PC-9 (cell line): ENCODE data around the gene AKIP1. TPM values are rescaled to one million over a fixed set of nuclear protein-coding genes. Genes with fewer than 3 reads are reported as not detected.
"Not testable (repeated sequence)": the region's sequence is repeated elsewhere in the genome, so short reads cannot be mapped to it uniquely, and the experiment has no call there.

ENCODE experiments used
- BruUV-seq: library from RNA; stranded (reverse); fragments of 400-500 nt; replicated peaks from 2 replicates; lab custom pipeline; 2021; lab: Mats Ljungman, UMichigan
- CTCF ChIA-PET: fragments of 300-600 bp; sonication (Branson Sonifier 250); formaldehyde crosslinking; loops from one replicate; lab custom pipeline; 2022; ENCODE audit warnings: antibody characterized with exemption; lab: Charles Lee
- POLR2A ChIA-PET: fragments of 300-600 bp; sonication (Branson Sonifier 250); formaldehyde crosslinking; loops from one replicate; lab custom pipeline; 2022; ENCODE audit warnings: antibody characterized with exemption; ENCODE audit not compliant: unreplicated experiment; lab: Charles Lee
- DNase-seq, 2 experiments: peaks; one replicate each; pipeline versions ENCODE4 v3.0.0 to v3.0.0-alpha.2; 2015 to 2022; ENCODE audit warnings: mixed read lengths in 1 of 2
- H2AFZ ChIP-seq: fragments of 200-600 bp; sonication (generic); 2 replicates; pipeline ENCODE4 v1.8.1; 2017; ENCODE audit warnings: antibody characterized with exemption
- H3F3A ChIP-seq: fragments of 200-600 bp; sonication (generic); 2 replicates; pipeline ENCODE4 v1.8.1; 2017; ENCODE audit warnings: antibody characterized with exemption, mild to moderate bottlenecking, low read depth; ENCODE audit not compliant: insufficient read depth
- H3K27ac ChIP-seq: fragments of 200-600 bp; sonication (generic); 2 replicates; pipeline ENCODE4 v1.6.1; 2016; ENCODE audit warnings: mixed run types
- H3K27me3 ChIP-seq: fragments of 200-600 bp; sonication (generic); 2 replicates; pipeline ENCODE4 v1.6.1; 2016; ENCODE audit warnings: low read depth, mixed run types; ENCODE audit not compliant: insufficient read depth
- H3K36me3 ChIP-seq: fragments of 200-600 bp; sonication (generic); 2 replicates; pipeline ENCODE4 v1.6.1; 2016; ENCODE audit warnings: low read depth, mixed run types
- H3K4me1 ChIP-seq: fragments of 200-600 bp; sonication (generic); replicated peaks from 2 replicates; pipeline ENCODE4 v1.6.1; 2016; ENCODE audit warnings: mixed run types; ENCODE audit not compliant: insufficient read depth
- H3K4me2 ChIP-seq: fragments of 200-600 bp; sonication (generic); 2 replicates; pipeline ENCODE4 v1.6.1; 2017; ENCODE audit warnings: mixed run types
- H3K4me3 ChIP-seq: fragments of 200-600 bp; sonication (generic); 2 replicates; pipeline ENCODE4 v1.6.1; 2016; ENCODE audit warnings: mixed run types
- H3K79me2 ChIP-seq: fragments of 200-600 bp; sonication (generic); 2 replicates; pipeline ENCODE4 v1.6.1; 2017; ENCODE audit warnings: low read depth, mixed run types
- H3K9me2 ChIP-seq: fragments of 200-600 bp; sonication (generic); 2 replicates; pipeline ENCODE4 v1.8.1; 2017; ENCODE audit warnings: mild to moderate bottlenecking; ENCODE audit not compliant: insufficient read depth
- H3K9me3 ChIP-seq: fragments of 200-600 bp; sonication (generic); 2 replicates; pipeline ENCODE4 v1.8.1; 2016; ENCODE audit warnings: low read depth; ENCODE audit not compliant: insufficient read depth
- H4K20me1 ChIP-seq: fragments of 200-600 bp; sonication (generic); 2 replicates; pipeline ENCODE4 v1.8.1; 2017; ENCODE audit not compliant: insufficient read depth
- CTCF ChIP-seq: fragments of 200-600 bp; sonication (generic); conservative IDR thresholded peaks from 2 replicates; pipeline ENCODE4 v1.6.1; 2017; ENCODE audit warnings: mixed run types, antibody characterized with exemption, mild to moderate bottlenecking, moderate library complexity
- EZH2 ChIP-seq: fragments of 200-600 bp; sonication (generic); IDR thresholded peaks from 2 replicates; pipeline ENCODE4 v1.8.0; 2017; ENCODE audit warnings: antibody characterized with exemption, low read depth
- intact Hi-C: fragments of 100-400 bp; cut with micrococcal nuclease; formaldehyde crosslinking; loops from one replicate; pipeline ENCODE4 v1.10.0; 2022; ENCODE audit not compliant: unreplicated experiment
- total RNA-seq: library from RNA; stranded (reverse); gene quantifications from 2 replicates; pipeline ENCODE4 v1.2.3, GENCODE V29; 2021

Gene AKIP1
- total RNA-seq, 1 experiment from 2014 or later = 17.7 TPM

- intact Hi-C loops = loop anchor here (5.0 kb wide), 1 partner anchor 33 kb away; no protein-coding TSS in a partner anchor
- H2AFZ ChIP-seq = no peak overlapping the region
- POLR2A ChIA-PET = no interaction called here
- 0 out of 2 replicates have a peak, but pooled peaks cover 7% of the 10 kb centered on the region for H3F3A ChIP-seq
- H3K4me2 ChIP-seq = no peak overlapping the region
- TF ChIP-seq CTCF (no peak), EZH2 (no peak)
- peaks cover 18% of the 10 kb centered on the region for H3K4me1 ChIP-seq
- no peak for DNase-seq
- H3K9me2 ChIP-seq = no peaks in the 10 kb centered on the region
- BruUV-seq = no TSS peak
- H3K9me3 ChIP-seq = no peaks in the 10 kb centered on the region
- no peaks in the 10 kb centered on the region for H3K36me3 ChIP-seq
- H3K79me2 ChIP-seq = no peaks in the 10 kb centered on the region
- no peak overlapping the region for H3K4me3 ChIP-seq
- H4K20me1 ChIP-seq = no peaks in the 10 kb centered on the region
- H3K27ac ChIP-seq = no peak overlapping the region
- CTCF ChIA-PET = no interaction called here
- no peaks in the 10 kb centered on the region for H3K27me3 ChIP-seq
These were observed 37.1 kb upstream of the AKIP1 start for GRCh38 chr11:8873741-8874405.

- Histone ChIP-seq H3F3A (no peaks in the 10 kb centered on the region), H3K4me1 (no peaks in the 10 kb centered on the region), H3K79me2 (no peaks in the 10 kb centered on the region), H2AFZ (no peak overlapping the region), H3K27ac (no peak overlapping the region), H3K9me3 (no peaks in the 10 kb centered on the region), H3K27me3 (no peaks in the 10 kb centered on the region), H3K9me2 (no peaks in the 10 kb centered on the region), H3K4me3 (no peak overlapping the region), H3K36me3 (no peaks in the 10 kb centered on the region), H4K20me1 (no peaks in the 10 kb centered on the region), H3K4me2 (no peak overlapping the region)
- intact Hi-C loops = no loop called here
- no peak for TF ChIP-seq CTCF
- TF ChIP-seq EZH2 = no peak
- no TSS peak for BruUV-seq
- ChIA-PET CTCF (no interaction called here), POLR2A (no interaction called here)
- DNase-seq = no peak
These were observed 32.2 kb upstream of the AKIP1 start for GRCh38 chr11:8878771-8879170.

GRCh38 chr11:8881585-8881984 is 29.4 kb upstream of the AKIP1 start:
- intact Hi-C loops, H3K9me3 ChIP-seq, DNase-seq, H3K27ac ChIP-seq, H3F3A ChIP-seq, POLR2A ChIA-PET, H3K4me3 ChIP-seq, CTCF ChIA-PET, H4K20me1 ChIP-seq, H3K27me3 ChIP-seq, H3K36me3 ChIP-seq, BruUV-seq, H3K4me2 ChIP-seq, H3K9me2 ChIP-seq, H3K79me2 ChIP-seq, H2AFZ ChIP-seq, H3K4me1 ChIP-seq: not testable (repeated sequence)

- Histone ChIP-seq H3K4me3 (no peak overlapping the region), H3K79me2 (no peaks in the 10 kb centered on the region), H3K4me1 (no peaks in the 10 kb centered on the region), H3K9me3 (no peaks in the 10 kb centered on the region), H3K9me2 (no peaks in the 10 kb centered on the region), H3K4me2 (no peak overlapping the region), H4K20me1 (no peaks in the 10 kb centered on the region), H3K36me3 (no peaks in the 10 kb centered on the region), H2AFZ (no peak overlapping the region), H3K27me3 (no peaks in the 10 kb centered on the region), H3F3A (no peaks in the 10 kb centered on the region), H3K27ac (no peak overlapping the region)
- no TSS peak for BruUV-seq
- ChIA-PET POLR2A (no interaction called here), CTCF (no interaction called here)
- DNase-seq = no peak
- intact Hi-C loops = no loop called here
- TF ChIP-seq EZH2 (no peak), CTCF (no peak)
These were observed 24.7 kb upstream of the AKIP1 start for GRCh38 chr11:8886322-8886721.

GRCh38 chr11:8891185-8891584 is 19.8 kb upstream of the AKIP1 start:
- H3K9me2 ChIP-seq, CTCF ChIA-PET, H3F3A ChIP-seq, intact Hi-C loops, H3K4me1 ChIP-seq, H4K20me1 ChIP-seq, DNase-seq, BruUV-seq, H3K9me3 ChIP-seq, H2AFZ ChIP-seq, H3K79me2 ChIP-seq, H3K4me3 ChIP-seq, H3K27ac ChIP-seq, H3K4me2 ChIP-seq, H3K27me3 ChIP-seq, POLR2A ChIA-PET, H3K36me3 ChIP-seq: not testable (repeated sequence)
